Spleen (tissue), 3 donors: ENCODE measurements around the gene ALOX5AP.

Experiments used
- POLR2A ChIP-seq, 3 donors: fragments of 450-650 bp; IDR thresholded peaks; one replicate each; pipeline ENCODE4 v1.5.1; 2017; ENCODE audit warnings: antibody characterized with exemption in 3 of 3, mild to moderate bottlenecking in 1 of 3
- POLR2AphosphoS5 ChIP-seq, 3 donors: sonication (generic); formaldehyde crosslinking; IDR thresholded peaks; one replicate each; pipeline ENCODE4 v1.5.1; 2017; ENCODE audit warnings: antibody characterized with exemption in 3 of 3

GRCh38 chr13:30796631-30797601, 61.6 kb downstream of the ALOX5AP start:
- TF ChIP-seq POLR2A (IDR thresholded peaks at IDR 0.05) (no peak), POLR2AphosphoS5 (IDR thresholded peaks at IDR 0.05) (no peak)
